Measurements from ENCODE around the gene GALNT13.
"Not testable (repeated sequence)": the region's sequence is repeated elsewhere in the genome, so short reads cannot be mapped to it uniquely, and the experiment has no call there.

Gene GALNT13

GRCh38 chr2:154447727-154448418 is 576.2 kb downstream of the GALNT13 start:
- DNase-seq (ENCODE audit: low read depth) = no peak
- no peak overlapping the region for H3K4me3 ChIP-seq (ENCODE audit: low read depth, low read length)

- no peak for DNase-seq (ENCODE audit: low read depth)
These were observed 578.4 kb downstream of the GALNT13 start for GRCh38 chr2:154449951-154450658.

GRCh38 chr2:154452471-154452870 is 580.7 kb downstream of the GALNT13 start:
- H3K4me3 ChIP-seq (ENCODE audit: low read depth, low read length) = no peak overlapping the region
- DNase-seq (ENCODE audit: low read depth) = no peak

More at GRCh38 chr2:154449951-154450658, 578.4 kb downstream of the GALNT13 start:
- H3K4me3 ChIP-seq (ENCODE audit: low read depth, low read length) = no peak overlapping the region

DNA sequence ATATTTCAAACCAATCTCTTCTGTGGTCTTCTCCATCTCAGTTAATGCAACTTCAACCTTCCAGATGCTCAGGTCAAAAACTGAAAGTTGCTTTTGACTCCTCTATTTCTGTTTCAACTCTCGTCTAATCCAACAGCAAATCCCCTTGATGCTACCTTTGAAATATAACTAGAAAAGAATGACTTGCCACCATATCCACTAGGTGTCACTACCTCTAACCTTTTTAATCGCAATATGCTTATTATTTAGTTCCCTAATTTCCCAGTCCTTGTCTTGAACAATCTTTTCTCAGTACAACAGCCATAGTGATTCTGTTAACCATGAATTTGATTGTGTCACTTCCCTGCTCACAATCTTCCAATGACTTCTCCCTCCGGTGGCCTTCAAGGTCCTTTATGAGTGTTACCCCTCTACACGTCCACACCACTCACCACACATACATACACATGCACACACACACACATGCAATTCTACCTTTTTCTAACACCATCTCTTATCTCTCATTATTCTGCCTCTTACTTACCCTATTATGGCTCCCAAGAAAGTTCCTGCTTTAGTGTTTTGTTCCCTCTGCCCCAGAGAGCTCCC is 581.3 kb downstream of the GALNT13 start:
- no peak for DNase-seq (ENCODE audit: low read depth)
- no peak overlapping the region for H3K4me3 ChIP-seq (ENCODE audit: low read depth, low read length)

GRCh38 chr2:154455166-154455565 is 583.4 kb downstream of the GALNT13 start:
- peak overlapping the region; percentile 35 for H3K4me3 ChIP-seq (ENCODE audit: low read depth, low read length)

DNA sequence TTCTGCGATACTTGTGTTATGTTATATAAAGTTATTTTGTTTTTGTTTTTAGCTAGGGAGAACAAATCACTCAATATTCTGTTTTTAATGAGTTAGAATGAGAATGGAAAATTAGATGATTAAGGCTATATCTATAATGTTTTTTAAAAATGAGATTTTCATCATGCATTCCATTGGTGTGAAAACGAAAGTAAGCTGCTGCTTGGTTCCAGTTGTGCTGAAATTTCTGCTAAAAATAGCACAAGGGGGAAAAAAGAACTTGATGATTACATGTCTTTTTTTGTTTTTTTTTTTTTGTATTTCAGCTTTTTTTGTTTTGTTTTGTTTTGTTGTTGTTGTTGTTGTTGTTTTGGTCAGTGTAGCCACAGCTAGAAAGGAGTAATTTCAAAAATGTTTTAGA is 584.1 kb downstream of the GALNT13 start:
- peak overlapping the region; percentile 35 for H3K4me3 ChIP-seq (ENCODE audit: low read depth, low read length)
- DNase-seq (ENCODE audit: low read depth) = no peak

More at GRCh38 chr2:154455166-154455565, 583.4 kb downstream of the GALNT13 start:
- no peak for DNase-seq (ENCODE audit: low read depth)

DNA sequence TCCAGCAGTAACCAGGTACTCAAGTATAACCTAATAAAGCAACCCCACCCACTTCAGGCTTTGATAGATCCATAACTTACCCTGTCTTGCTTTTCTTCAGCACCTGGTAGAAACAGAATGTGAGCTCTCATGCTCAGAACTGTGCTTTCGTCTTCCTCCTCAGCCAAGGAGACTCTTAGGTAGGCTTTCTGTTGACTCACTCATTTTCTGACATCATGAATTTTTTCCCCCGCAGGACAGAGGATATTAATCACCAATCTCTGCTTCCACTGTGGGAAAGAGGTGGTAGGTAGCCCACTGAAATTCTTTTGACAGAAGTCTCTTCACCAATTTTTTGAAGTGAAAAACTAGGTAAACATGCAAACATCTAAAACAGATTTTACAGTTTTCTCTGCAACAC is 585.6 kb downstream of the GALNT13 start:
- H3K4me3 ChIP-seq (ENCODE audit: low read depth, low read length) = no peak overlapping the region
- DNase-seq (ENCODE audit: low read depth) = no peak

- H3K4me3 ChIP-seq (ENCODE audit: low read depth, low read length) = no peak overlapping the region
- DNase-seq (ENCODE audit: low read depth) = no peak
These were observed 587.6 kb downstream of the GALNT13 start for GRCh38 chr2:154459286-154459685.

DNA sequence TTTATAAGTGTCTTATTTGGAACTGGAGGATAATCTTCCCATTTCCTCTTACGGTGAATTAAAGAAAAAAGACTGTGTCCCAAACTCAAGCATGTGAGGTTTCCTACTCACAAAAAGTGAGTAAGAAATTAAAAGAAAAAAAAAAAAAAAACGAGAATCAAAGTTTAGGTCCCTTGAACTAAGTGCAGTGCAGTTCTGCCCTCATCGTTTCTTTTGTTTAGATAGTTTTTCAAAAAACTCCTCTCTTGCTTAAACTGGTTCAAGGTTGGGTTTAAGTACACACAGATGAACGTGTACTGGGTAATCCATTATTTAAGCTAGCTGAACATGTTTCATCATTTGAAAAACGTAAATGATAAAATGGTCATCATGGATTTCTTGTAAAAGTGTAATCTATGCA is 590.9 kb downstream of the GALNT13 start:
- H3K4me3 ChIP-seq (ENCODE audit: low read depth, low read length) = no peak overlapping the region
- no peak for DNase-seq (ENCODE audit: low read depth)

DNA sequence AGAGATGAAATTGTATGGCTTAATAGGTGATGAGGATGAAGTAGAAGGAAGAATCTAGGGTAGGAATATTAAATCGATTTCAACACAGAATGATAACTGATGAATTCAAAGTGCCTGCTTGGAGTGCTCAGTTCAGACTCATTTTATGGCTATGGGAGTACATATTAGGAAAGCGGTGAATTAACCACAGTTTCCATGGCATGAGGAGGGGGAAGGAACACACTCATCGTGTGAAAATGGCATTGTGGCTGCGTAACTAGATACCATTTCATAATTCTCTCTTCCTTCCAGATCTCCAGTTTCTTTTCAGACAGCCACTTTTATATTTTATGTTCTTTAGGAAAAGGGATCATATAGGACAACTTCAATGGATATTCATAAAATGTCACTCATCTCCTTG is 594.5 kb downstream of the GALNT13 start:
- H3K4me3 ChIP-seq (ENCODE audit: low read depth, low read length) = no peak overlapping the region
- DNase-seq (ENCODE audit: low read depth) = peak; percentile 4

DNA sequence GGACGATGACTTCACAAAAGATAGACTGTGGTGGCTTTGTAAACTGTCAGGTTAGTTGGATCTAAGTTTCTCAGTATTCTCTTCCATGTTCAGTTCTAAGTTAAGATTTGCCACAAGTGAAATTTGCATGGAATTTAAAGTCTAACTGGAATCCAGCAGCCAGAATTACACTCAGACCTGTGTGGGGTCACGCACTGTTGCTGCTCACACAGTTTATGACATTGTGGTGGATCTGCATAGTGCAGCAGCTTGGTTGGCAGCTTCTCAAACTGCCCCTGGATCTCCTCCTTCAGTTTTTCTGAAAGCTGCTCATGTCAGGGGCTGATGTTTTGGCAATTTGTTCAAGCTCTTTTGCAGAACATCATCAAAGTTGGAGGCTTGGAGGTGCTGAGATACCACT is 598.7 kb downstream of the GALNT13 start:
- DNase-seq (ENCODE audit: low read depth) = no peak

GRCh38 chr2:154471492-154471891 is 599.8 kb downstream of the GALNT13 start:
- DNase-seq (ENCODE audit: low read depth); H3K4me3 ChIP-seq (ENCODE audit: low read depth, low read length): not testable (repeated sequence)

More for the DNA sequence above, 598.7 kb downstream of the GALNT13 start:
- no peak overlapping the region for H3K4me3 ChIP-seq (ENCODE audit: low read depth, low read length)

- H3K4me3 ChIP-seq (ENCODE audit: low read depth, low read length) = no peak overlapping the region
- DNase-seq (ENCODE audit: low read depth) = no peak
These were observed 605.6 kb downstream of the GALNT13 start for GRCh38 chr2:154477319-154477718.

- DNase-seq (ENCODE audit: low read depth) = no peak
- H3K4me3 ChIP-seq (ENCODE audit: low read depth, low read length) = no peak overlapping the region
These were observed 608.8 kb downstream of the GALNT13 start for GRCh38 chr2:154480521-154480920.

GRCh38 chr2:154481336-154481735 is 609.6 kb downstream of the GALNT13 start:
- no peak for DNase-seq (ENCODE audit: low read depth)
- H3K4me3 ChIP-seq (ENCODE audit: low read depth, low read length) = no peak overlapping the region

GRCh38 chr2:154484338-154485099 is 612.8 kb downstream of the GALNT13 start:
- no peak overlapping the region for H3K4me3 ChIP-seq (ENCODE audit: low read depth, low read length)
- no peak for DNase-seq (ENCODE audit: low read depth)

DNA sequence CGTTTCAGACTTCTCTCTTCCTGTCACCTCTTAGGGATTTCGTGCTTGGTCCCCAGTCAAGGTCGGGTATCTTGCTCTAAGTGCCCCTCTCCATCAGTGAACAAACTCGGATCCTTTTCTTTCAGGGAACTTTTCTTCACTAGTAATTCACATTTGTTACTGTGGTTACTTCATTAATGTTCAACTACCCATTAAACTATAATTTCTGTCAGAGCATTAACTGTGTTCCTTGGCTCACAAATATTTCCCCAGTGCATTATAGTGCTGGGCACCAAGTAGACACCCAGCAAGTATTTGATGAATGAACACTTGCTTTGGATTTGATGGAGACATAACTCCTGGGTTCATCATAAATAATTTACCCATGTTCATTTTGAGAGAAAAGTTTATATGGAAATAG is 617.1 kb downstream of the GALNT13 start:
- DNase-seq (ENCODE audit: low read depth) = no peak
- no peak overlapping the region for H3K4me3 ChIP-seq (ENCODE audit: low read depth, low read length)

GRCh38 chr2:154489266-154489858 is 617.6 kb downstream of the GALNT13 start:
- no peak for DNase-seq (ENCODE audit: low read depth)

DNA sequence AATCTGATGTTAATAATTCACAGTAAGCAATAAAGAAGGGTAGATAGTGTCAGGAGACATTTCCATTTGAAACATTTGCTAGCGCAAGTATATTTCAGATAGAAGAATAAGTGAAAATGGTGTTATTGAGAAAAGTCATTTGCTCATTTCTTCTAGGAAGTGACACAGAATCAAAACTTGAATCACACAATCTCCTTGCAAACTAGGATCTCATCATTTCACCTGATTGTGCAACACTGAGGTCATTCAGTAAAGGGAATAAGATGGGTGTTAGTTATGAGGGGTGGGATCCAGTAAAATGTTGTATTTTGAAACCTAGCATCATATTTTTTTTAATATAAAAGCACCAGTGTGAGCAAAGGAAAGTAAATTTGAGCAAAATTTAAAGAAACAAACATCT is 618.8 kb downstream of the GALNT13 start:
- DNase-seq (ENCODE audit: low read depth) = no peak

More at GRCh38 chr2:154489266-154489858, 617.6 kb downstream of the GALNT13 start:
- H3K4me3 ChIP-seq (ENCODE audit: low read depth, low read length) = no peak overlapping the region

More for the DNA sequence above, 618.8 kb downstream of the GALNT13 start:
- no peak overlapping the region for H3K4me3 ChIP-seq (ENCODE audit: low read depth, low read length)
